Stomach (tissue), 9 donors: ENCODE data around the gene OTOG. TPM values are rescaled to one million over a fixed set of nuclear protein-coding genes. Genes with fewer than 3 reads are reported as not detected.

Experiments
- DNase-seq, 2 donors: peaks; one replicate each; pipeline versions ENCODE4 v3.0.0 to v3.0.0-alpha.2; 2013 to 2019
- H3K27ac ChIP-seq, 5 donors: fragments of 200-600 bp in 4 of 5; sonication (generic) in 4 of 5; one replicate each; pipeline ENCODE4 v1.5.1; 2013 to 2019; ENCODE audit warnings: mild to moderate bottlenecking in 1 of 5, moderate library complexity in 1 of 5
- H3K27me3 ChIP-seq, 3 donors: fragments of 200-600 bp; sonication (generic); one replicate each; pipeline ENCODE4 v1.5.1; 2017 to 2019; ENCODE audit warnings: mixed run types in 1 of 3
- H3K36me3 ChIP-seq, 4 donors: fragments of 200-600 bp; sonication (generic); 1 replicate in 3 of 4; 2 replicates in 1 of 4; pipeline ENCODE4 v1.5.1; 2016 to 2019
- H3K4me1 ChIP-seq, 4 donors: fragments of 200-600 bp; sonication (generic); one replicate each; pipeline ENCODE4 v1.5.1; 2016 to 2019
- H3K4me3 ChIP-seq, 4 donors: fragments of 200-600 bp; sonication (generic) in 3 of 4; one replicate each; pipeline ENCODE4 v1.5.1; 2016 to 2019; ENCODE audit warnings: mild to moderate bottlenecking in 1 of 4
- H3K9me3 ChIP-seq, 4 donors: fragments of 200-600 bp; sonication (generic); one replicate each; pipeline ENCODE4 v1.5.1; 2016 to 2019
- EP300 ChIP-seq: sonication (generic); formaldehyde crosslinking; IDR thresholded peaks from one replicate; pipeline ENCODE4 v1.6.1; 2017; ENCODE audit warnings: antibody characterized with exemption
- POLR2A ChIP-seq, 4 donors: fragments of 450-650 bp; IDR thresholded peaks; one replicate each; pipeline ENCODE4 v1.6.1; 2016; ENCODE audit warnings: antibody characterized with exemption in 4 of 4, control low read depth in 2 of 4, mild to moderate bottlenecking in 1 of 4, moderate library complexity in 1 of 4
- POLR2AphosphoS5 ChIP-seq, 3 donors: sonication (generic); formaldehyde crosslinking; IDR thresholded peaks; one replicate each; pipeline ENCODE4 v1.6.1; 2016; ENCODE audit warnings: antibody characterized with exemption in 3 of 3
- WGBS, 5 donors: extraction: QIAGEN DNeasy Blood & Tissue Kit in 3 of 5; methylation state at CpG; one replicate each; pipeline versions ENCODE4 v1.1.5 to v1.1.7; 2013 to 2018; 5-methylcytosine and 5-hydroxymethylcytosine counted together
- intact Hi-C: fragments of 100-400 bp; cut with DNase I; formaldehyde crosslinking; loops from one replicate; pipeline ENCODE4 v1.15.1; 2023; ENCODE audit warnings: low total_unique reads
- polyA plus RNA-seq, 3 donors: library from polyadenylated mRNA; stranded (reverse); fragments of 200-250 nt; gene quantifications; one replicate each; pipeline ENCODE4 v1.2.3, GENCODE V29; 2013
- total RNA-seq, 5 donors: library from RNA; depleted of rRNA; stranded (reverse); fragments of >200 nt; gene quantifications; one replicate each; pipeline versions ENCODE4 v1.1.0 to v1.2.3, GENCODE V29; 2014 to 2016
- TF ChIP-seq, protein P1 (sequence below), 7 experiments: fragments of 450-650 bp in 4 of 7; fragments of 200-600 bp in 3 of 7; sonication (generic) in 3 of 7; IDR thresholded peaks; one replicate each; pipeline ENCODE4 v1.5.1; 2016 to 2019; ENCODE audit warnings: antibody characterized with exemption in 7 of 7, control low read depth in 2 of 7, mild to moderate bottlenecking in 1 of 7
- donor health status: healthy with polysubstance abuse.
- donor health status: Bipolar disorder and iron deficiency.
- donor health status: healthy.

The OTOG gene
- total and polyA plus RNA-seq, 8 donors, result not detected

DNA sequence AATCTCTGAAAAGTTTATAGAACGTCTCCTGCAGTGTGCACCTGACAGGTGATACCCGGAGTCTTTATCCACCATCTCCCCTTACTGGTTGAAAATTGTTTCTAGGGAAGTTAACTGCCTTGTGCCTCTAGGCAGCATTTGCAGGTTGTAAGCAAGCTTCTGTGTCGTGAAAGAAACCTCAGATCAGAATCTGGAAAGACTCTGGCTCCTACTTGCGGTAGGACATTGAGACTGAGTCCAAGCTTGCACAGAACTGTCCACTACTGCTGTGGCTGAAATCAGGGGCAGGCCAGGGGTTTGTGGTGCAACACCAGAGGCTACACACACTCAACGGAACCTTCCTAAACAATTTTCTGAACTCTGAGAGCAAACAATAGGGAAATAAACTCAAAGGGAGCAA lies 137.5 kb downstream of the OTOG start:
- Histone ChIP-seq H3K9me3 (no peaks in the 10 kb centered on the region), H3K4me1 (no peaks in the 10 kb centered on the region), H3K4me3 (no peak overlapping the region), H3K36me3 (no peaks in the 10 kb centered on the region), H3K27ac (no peak overlapping the region), H3K27me3 (peaks cover 0 to 32% (median 4%) of the 10 kb centered on the region in 3 donors)
- no peak for TF ChIP-seq EP300
- TF ChIP-seq POLR2AphosphoS5 (IDR thresholded peaks at IDR 0.05), result no peak
- TF ChIP-seq POLR2A (IDR thresholded peaks at IDR 0.05), result no peak
- TF ChIP-seq, protein P1, sequence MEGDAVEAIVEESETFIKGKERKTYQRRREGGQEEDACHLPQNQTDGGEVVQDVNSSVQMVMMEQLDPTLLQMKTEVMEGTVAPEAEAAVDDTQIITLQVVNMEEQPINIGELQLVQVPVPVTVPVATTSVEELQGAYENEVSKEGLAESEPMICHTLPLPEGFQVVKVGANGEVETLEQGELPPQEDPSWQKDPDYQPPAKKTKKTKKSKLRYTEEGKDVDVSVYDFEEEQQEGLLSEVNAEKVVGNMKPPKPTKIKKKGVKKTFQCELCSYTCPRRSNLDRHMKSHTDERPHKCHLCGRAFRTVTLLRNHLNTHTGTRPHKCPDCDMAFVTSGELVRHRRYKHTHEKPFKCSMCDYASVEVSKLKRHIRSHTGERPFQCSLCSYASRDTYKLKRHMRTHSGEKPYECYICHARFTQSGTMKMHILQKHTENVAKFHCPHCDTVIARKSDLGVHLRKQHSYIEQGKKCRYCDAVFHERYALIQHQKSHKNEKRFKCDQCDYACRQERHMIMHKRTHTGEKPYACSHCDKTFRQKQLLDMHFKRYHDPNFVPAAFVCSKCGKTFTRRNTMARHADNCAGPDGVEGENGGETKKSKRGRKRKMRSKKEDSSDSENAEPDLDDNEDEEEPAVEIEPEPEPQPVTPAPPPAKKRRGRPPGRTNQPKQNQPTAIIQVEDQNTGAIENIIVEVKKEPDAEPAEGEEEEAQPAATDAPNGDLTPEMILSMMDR (IDR thresholded peaks at IDR 0.05), result no peak
- DNase-seq, result no peak
- intact Hi-C loops, result no loop called here
- WGBS, 5 donors, result 73 to 79% (median 75%) methylated on average over 5 of the region's 5 CpGs

DNA sequence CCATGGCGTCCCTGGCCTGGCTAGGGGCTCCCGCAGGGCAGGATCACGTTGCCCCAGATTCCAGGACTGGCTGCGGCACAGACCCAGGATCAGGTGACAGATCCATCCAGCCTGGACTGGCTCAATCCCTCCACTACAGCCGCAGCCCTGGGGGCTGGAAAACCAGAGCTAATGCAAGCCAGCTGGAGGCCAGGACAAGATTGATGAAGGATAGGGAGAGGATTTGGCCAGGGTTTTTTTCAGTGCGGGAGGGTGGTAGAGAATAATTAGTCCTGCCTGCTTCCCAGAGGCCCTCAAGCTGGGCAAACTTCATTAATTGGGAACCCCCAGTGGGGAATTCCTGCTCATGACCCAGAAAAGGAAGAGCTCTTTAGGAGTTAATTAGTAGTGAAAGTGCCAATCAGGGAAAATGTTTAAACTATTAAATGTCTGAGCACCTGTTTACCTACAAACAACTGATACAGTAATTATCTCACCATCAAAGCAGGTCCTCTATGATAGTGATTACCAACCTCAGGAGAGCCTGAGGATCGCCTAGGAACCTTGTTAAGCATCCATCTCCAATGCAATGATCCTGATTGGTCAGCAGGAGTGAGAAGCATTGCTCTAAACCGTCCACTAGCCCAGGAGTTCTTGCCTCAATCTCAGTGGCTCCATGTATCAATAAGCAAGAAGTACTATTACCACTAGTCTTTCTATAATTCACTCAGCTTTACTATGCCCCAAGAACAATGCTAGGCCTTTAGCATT lies 139.3 kb downstream of the OTOG start:
- Histone ChIP-seq H3K36me3 (no peaks in the 10 kb centered on the region), H3K4me3 (no peak overlapping the region), H3K4me1 (no peaks in the 10 kb centered on the region), H3K27ac (no peak overlapping the region), H3K27me3 (peaks cover 0 to 45% (median 7%) of the 10 kb centered on the region in 3 donors), H3K9me3 (no peaks in the 10 kb centered on the region)
- no peak for DNase-seq
- intact Hi-C loops, result no loop called here
- WGBS, 5 donors, result 39 to 53% (median 41%) methylated on average over 6 to 8 of the region's 8 CpGs
- no peak for TF ChIP-seq POLR2AphosphoS5 (IDR thresholded peaks at IDR 0.05)
- TF ChIP-seq, protein P1 (IDR thresholded peaks at IDR 0.05), result no peak
- TF ChIP-seq POLR2A (IDR thresholded peaks at IDR 0.05), result no peak
- TF ChIP-seq EP300, result no peak

DNA sequence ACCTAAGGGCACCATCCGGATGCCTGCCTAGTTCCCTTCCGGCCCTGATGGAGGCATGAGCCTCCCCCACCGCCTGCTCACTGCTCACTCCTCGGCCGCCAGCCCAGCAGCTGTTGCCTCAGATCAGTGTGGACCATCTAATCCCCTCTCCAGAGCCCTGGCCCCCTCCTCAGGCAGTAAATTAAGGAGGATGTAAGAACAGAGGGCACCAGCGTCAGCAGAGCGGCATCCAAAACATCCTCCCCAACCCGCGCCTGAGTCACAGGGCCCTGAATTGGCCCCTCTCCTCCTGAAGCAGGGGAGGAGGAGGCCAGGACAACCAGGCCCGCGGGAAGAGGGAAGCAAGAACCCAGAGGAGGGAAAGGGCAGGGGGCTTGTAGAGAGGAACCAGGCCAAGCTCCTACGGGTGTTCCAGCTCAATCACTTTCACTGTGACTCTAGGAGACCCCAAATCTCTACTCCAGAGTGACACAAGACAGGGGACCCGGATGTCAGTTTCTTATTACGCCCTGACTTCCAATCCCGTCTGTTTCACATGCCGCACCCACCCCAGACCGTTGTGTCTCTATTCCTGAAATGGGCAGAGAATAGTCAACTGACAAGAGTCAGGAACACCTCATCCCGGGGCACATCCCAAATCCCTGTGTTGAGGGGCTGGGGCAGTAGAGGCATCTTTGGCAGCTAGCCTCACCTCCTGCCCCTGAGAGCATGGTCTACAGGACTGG lies 141.0 kb downstream of the OTOG start:
- Histone ChIP-seq H3K4me3 (no peak overlapping the region), H3K27ac (no peak overlapping the region), H3K4me1 (no peaks in the 10 kb centered on the region), H3K27me3 (peaks cover 0 to 62% (median 9%) of the 10 kb centered on the region in 3 donors), H3K9me3 (no peaks in the 10 kb centered on the region), H3K36me3 (no peaks in the 10 kb centered on the region)
- WGBS, 5 donors, result 82 to 90% (median 85%) methylated on average over 18 of the region's 18 CpGs
- DNase-seq, result no peak
- TF ChIP-seq POLR2A (IDR thresholded peaks at IDR 0.05) (no peak), EP300 (no peak), POLR2AphosphoS5 (IDR thresholded peaks at IDR 0.05) (no peak)
- TF ChIP-seq, protein P1 (IDR thresholded peaks at IDR 0.05), result no peak
- intact Hi-C loops, result no loop called here

DNA sequence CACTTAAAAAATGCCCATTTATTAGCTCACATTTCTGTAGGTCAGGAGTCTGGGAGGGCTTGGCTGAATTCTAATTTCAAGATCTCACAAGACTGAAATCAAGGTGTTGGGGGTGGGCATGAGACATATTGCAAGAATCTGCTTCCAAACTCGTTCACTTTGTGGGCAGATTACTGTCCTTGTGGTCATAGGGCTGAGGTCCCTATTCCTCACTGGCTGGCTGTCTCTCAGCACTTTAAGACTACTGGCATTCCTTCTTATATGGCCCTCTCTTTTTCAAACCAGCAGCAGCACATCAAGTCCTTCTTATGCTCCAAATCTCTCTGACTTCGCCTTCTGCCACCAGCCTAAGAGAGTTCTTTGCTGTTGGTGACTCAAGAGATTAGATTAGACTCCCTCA lies 144.5 kb downstream of the OTOG start:
- H3K9me3 ChIP-seq, result no peaks in the 10 kb centered on the region
- H3K27ac ChIP-seq, result no peak overlapping the region
- no peak overlapping the region for H3K4me3 ChIP-seq
- TF ChIP-seq POLR2A (IDR thresholded peaks at IDR 0.05), result no peak
- TF ChIP-seq, protein P1 (IDR thresholded peaks at IDR 0.05), result no peak
- H3K27me3 ChIP-seq, result peaks cover 0 to 80% (median 27%) of the 10 kb centered on the region in 3 donors
- no peak for DNase-seq
- intact Hi-C loops, result no loop called here
- peaks cover 0 to 8% (median 0%) of the 10 kb centered on the region in 4 donors for H3K4me1 ChIP-seq
- WGBS, 5 donors, result 31 to 57% (median 42%) methylated on average over 2 of the region's 2 CpGs
- H3K36me3 ChIP-seq, result no peaks in the 10 kb centered on the region
